Lower leg skin (tissue), 3 donors: Measurements from ENCODE around the gene TEK.

Experiments
- POLR2A ChIP-seq, 2 donors: fragments of 450-650 bp; IDR thresholded peaks; one replicate each; pipeline ENCODE4 v1.6.1; 2016 to 2017; ENCODE audit warnings: antibody characterized with exemption in 2 of 2, mild to moderate bottlenecking in 1 of 2, moderate library complexity in 1 of 2
- TF ChIP-seq, protein P1 (sequence below), 3 donors: fragments of 450-650 bp; IDR thresholded peaks; one replicate each; pipeline ENCODE4 v1.5.1; 2016; ENCODE audit warnings: antibody characterized with exemption in 3 of 3, mild to moderate bottlenecking in 3 of 3, moderate library complexity in 2 of 3

DNA sequence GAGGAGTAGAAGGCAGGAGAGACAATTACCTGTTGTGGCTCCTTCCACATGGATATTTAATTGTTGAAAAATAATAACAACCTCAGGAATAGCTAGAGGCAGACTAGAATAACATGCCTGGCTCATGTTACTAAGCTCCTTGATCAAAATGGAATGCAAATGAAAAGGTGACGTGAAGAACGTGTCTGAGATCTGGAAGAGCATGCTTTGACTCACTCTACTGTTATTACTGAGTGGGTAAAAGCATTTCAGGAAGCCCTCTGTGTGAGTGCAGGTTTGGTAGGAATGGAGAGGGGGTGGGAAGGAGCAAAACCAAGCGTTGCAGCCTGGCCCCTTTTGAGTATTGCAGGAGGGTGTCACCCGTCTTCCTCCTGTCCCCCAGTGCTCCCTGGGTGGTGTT lies 103.2 kb downstream of the TEK start:
- TF ChIP-seq, protein P1, sequence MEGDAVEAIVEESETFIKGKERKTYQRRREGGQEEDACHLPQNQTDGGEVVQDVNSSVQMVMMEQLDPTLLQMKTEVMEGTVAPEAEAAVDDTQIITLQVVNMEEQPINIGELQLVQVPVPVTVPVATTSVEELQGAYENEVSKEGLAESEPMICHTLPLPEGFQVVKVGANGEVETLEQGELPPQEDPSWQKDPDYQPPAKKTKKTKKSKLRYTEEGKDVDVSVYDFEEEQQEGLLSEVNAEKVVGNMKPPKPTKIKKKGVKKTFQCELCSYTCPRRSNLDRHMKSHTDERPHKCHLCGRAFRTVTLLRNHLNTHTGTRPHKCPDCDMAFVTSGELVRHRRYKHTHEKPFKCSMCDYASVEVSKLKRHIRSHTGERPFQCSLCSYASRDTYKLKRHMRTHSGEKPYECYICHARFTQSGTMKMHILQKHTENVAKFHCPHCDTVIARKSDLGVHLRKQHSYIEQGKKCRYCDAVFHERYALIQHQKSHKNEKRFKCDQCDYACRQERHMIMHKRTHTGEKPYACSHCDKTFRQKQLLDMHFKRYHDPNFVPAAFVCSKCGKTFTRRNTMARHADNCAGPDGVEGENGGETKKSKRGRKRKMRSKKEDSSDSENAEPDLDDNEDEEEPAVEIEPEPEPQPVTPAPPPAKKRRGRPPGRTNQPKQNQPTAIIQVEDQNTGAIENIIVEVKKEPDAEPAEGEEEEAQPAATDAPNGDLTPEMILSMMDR (IDR thresholded peaks at IDR 0.05) = no peak
- TF ChIP-seq POLR2A (IDR thresholded peaks at IDR 0.05) = no peak
